Neural crest cell (in vitro differentiated cells): Measurements from ENCODE around the gene KLHDC7B. TPM values are rescaled to one million over a fixed set of nuclear protein-coding genes. Genes with fewer than 3 reads are reported as not detected.

Experiments
- DNase-seq: peaks from one replicate; pipeline ENCODE4 v3.0.0; 2021; ENCODE audit warnings: low read depth, mixed read lengths, low spot score
- H3K27ac Mint-ChIP-seq: one replicate; pipeline ENCODE4 v1.8.0; 2021; ENCODE audit warnings: mild to moderate bottlenecking, mixed read lengths; ENCODE audit not compliant: unreplicated experiment
- H3K27me3 Mint-ChIP-seq: 2 replicates; pipeline ENCODE4 v1.8.0; 2021; ENCODE audit warnings: low read depth, mild to moderate bottlenecking, mixed read lengths
- H3K36me3 Mint-ChIP-seq: 2 replicates; pipeline ENCODE4 v1.8.0; 2021; ENCODE audit warnings: low read depth, mild to moderate bottlenecking, mixed read lengths
- H3K4me1 Mint-ChIP-seq: 2 replicates; pipeline ENCODE4 v1.8.0; 2021; ENCODE audit warnings: mixed read lengths
- H3K4me3 Mint-ChIP-seq: one replicate; pipeline ENCODE4 v1.8.0; 2021; ENCODE audit warnings: mild to moderate bottlenecking, mixed read lengths
- H3K9me3 Mint-ChIP-seq: 2 replicates; pipeline ENCODE4 v1.8.0; 2021; ENCODE audit warnings: mixed read lengths
- CTCF ChIP-seq: fragments of 200-600 bp; sonication (generic); conservative IDR thresholded peaks from 2 replicates; pipeline ENCODE4 v1.5.0; 2021; ENCODE audit warnings: antibody characterized with exemption, mild to moderate bottlenecking
- total RNA-seq: library from RNA; stranded (reverse); gene quantifications from 2 replicates; pipeline ENCODE4 v1.2.1, GENCODE V29; 2021

Gene KLHDC7B
- total RNA-seq, 1 donor from 2014 or later = 0.07 TPM

GRCh38 chr22:50525858-50526107, 19.9 kb upstream of the KLHDC7B start:
- no peak overlapping the region for H3K27ac Mint-ChIP-seq
- no peak for DNase-seq
- peaks cover 6% of the 10 kb centered on the region for H3K36me3 Mint-ChIP-seq
- H3K9me3 Mint-ChIP-seq = no peaks in the 10 kb centered on the region
- peaks cover 44% of the 10 kb centered on the region for H3K27me3 Mint-ChIP-seq
- H3K4me3 Mint-ChIP-seq = peak overlapping the region; percentile 85
- peak; percentile 65 for TF ChIP-seq CTCF
- H3K4me1 Mint-ChIP-seq = peaks cover 17% of the 10 kb centered on the region

GRCh38 chr22:50526108-50526833, 19.4 kb upstream of the KLHDC7B start:
- H3K27me3 Mint-ChIP-seq = peaks cover 49% of the 10 kb centered on the region
- H3K27ac Mint-ChIP-seq = no peak overlapping the region
- peaks cover 17% of the 10 kb centered on the region for H3K4me1 Mint-ChIP-seq
- peak overlapping the region; percentile 85 for H3K4me3 Mint-ChIP-seq
- peaks cover 6% of the 10 kb centered on the region for H3K36me3 Mint-ChIP-seq
- peak; percentile 69 for TF ChIP-seq CTCF
- peak; percentile 67 for DNase-seq
- H3K9me3 Mint-ChIP-seq = no peaks in the 10 kb centered on the region

GRCh38 chr22:50526834-50527801, 18.6 kb upstream of the KLHDC7B start:
- Mint-ChIP-seq H3K4me3 (peak overlapping the region; percentile 85), H3K27me3 (peaks cover 55% of the 10 kb centered on the region), H3K36me3 (peaks cover 6% of the 10 kb centered on the region), H3K27ac (no peak overlapping the region), H3K9me3 (no peaks in the 10 kb centered on the region), H3K4me1 (peaks cover 17% of the 10 kb centered on the region)
- TF ChIP-seq CTCF = no peak
- no peak for DNase-seq

GRCh38 chr22:50527921-50528681, 17.6 kb upstream of the KLHDC7B start:
- no peak for DNase-seq
- no peak overlapping the region for H3K27ac Mint-ChIP-seq
- H3K36me3 Mint-ChIP-seq = peaks cover 6% of the 10 kb centered on the region
- no peaks in the 10 kb centered on the region for H3K9me3 Mint-ChIP-seq
- peaks cover 23% of the 10 kb centered on the region for H3K4me1 Mint-ChIP-seq
- H3K27me3 Mint-ChIP-seq = peaks cover 65% of the 10 kb centered on the region
- no peak for TF ChIP-seq CTCF
- H3K4me3 Mint-ChIP-seq = peak overlapping the region; percentile 85

- no peak overlapping the region for H3K27ac Mint-ChIP-seq
Observed at GRCh38 chr22:50528682-50529415, 16.9 kb upstream of the KLHDC7B start.

More at GRCh38 chr22:50528682-50529415, 16.9 kb upstream of the KLHDC7B start:
- Mint-ChIP-seq H3K27me3 (peaks cover 72% of the 10 kb centered on the region), H3K9me3 (no peaks in the 10 kb centered on the region), H3K4me1 (peaks cover 27% of the 10 kb centered on the region), H3K36me3 (peaks cover 6% of the 10 kb centered on the region), H3K4me3 (peak overlapping the region; percentile 85)
- DNase-seq = no peak
- TF ChIP-seq CTCF = no peak
